HuH-7 (cell line): ENCODE measurements around the gene BSCL2.
"Not testable (repeated sequence)": the region's sequence is repeated elsewhere in the genome, so short reads cannot be mapped to it uniquely, and the experiment has no call there.

Source experiments
- DNase-seq: peaks from one replicate; pipeline ENCODE4 v3.0.0; 2011; ENCODE audit warnings: low spot score

Gene BSCL2

DNA sequence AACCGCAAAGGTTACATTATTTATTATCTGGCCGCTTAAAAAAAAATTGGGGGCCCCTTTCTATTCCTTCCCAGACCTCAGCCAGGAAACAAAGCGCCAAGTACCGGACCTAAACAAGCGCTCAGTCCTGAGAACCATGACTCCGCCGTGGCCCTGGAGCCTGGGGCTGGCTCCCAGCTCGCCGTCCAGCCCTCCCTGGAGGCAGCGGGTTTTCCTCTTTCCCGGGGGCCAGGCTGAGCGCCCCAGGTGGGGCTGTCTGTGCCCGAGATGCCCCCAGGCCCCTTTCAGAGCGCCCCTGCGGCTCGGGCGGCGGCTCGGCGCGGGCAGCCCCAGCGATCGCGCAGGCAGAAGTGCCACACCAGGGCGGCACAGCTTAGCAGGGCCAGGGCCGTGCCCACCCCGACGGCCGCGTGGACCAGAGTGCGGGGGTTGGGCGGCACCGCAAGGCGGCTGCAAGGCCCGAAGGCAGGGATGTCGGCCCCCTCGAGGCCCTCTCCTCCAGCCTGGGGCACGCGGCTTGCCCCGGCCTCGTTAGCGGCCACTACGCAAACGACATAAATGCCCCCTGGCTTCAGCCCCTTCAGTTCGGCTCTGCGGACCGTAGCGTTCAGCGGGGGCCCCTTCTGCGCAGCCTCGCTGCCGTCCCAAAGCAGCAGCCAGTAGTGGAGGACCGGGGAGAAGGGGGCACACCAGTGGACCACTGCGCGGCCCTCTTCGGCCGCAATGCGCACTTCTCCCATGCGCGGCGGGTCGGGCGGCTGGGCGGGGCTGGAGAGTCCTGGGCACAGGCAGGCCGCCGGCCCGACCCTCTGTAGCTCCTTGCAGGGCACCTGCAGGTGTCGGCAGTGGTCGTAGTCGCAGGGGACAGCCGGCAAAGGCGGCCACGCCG, 19.5 kb downstream of the BSCL2 start:
- no peak for DNase-seq

DNA sequence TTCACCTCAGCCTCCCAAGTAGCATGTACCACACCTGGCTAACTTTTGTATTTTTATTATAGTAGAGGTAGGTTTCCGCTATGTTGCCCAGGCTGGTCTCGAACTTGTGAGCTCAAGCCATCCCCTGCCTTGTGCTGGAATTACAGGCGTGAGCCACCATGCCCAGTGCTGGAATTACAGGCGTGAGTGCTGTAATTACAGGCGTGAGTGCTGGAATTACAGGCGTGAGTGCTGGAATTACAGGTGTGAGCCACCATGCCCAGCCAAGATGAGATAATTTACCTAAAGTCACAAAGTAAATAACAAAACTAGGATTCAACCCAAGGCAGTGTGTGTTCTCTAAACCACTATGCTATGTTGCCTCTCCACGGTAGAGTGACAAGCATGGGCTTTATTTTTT, 24.7 kb downstream of the BSCL2 start:
- DNase-seq = no peak

DNA sequence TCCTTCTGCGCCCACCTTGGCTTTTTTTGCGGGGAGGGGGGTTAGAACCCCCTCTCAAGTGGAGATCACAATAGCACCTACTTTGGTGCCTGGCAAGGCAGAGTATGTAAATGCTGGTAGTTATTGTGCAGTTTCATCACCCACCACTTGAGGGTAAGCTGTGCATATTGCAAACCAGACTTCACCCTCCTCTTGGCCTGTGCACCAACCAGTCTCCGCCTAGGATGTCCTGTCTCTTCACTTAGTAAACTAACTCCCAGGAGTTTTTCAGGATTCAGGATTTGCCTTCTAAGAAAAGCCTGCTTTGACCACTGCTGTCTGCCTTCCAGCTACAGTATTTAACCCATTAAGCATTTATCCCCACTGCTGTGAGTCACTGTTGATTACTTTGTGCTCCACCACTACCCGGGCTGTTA, 26.4 kb downstream of the BSCL2 start:
- peak; percentile 89 for DNase-seq

DNA sequence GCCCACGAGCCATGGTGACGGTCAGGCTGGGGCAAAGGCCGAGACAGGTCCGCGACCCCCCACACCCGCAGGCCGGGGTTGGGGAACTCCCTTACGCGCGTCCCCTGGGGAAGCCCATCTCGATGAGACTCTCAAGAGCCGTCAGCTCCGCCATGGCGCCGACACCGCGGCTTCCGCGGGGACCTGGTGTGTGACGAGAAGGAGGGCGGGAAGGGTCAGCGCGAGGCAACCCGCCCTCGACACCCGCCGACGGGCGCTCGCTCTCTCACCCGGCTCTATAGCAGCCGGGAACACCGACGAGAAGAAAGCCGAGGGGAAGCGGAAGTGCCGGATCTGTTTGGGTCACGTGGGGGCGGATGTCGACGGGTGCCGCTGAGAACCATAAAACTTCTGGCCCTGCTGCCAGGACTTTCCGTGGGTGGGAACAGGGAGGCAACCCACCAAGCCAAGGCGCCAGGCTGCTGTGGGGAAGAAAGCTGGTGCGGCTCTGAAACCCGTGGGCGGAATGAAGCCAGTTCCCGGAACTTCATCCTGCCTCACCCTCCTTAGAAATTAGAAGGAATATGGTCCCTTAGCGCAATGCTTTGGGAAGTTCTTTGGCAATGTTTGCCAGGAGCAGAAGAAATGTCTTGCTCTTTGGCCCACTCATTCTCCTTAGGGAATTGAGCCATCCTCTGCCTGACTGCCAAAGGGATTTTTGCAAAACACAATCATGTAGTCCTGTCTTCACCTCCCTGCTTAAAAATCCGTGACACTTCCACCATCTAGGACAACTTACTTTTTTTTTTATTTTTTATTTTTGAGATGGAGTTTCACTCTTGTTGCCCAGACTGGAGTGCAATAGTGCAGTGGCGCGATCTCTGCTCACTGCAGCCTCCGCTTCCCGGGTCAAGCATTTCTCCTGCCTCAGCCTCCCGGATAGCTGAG, 28.2 kb downstream of the BSCL2 start, which contains the start of gene UBXN1:
Gene UBXN1, minus strand, starts transcription at position 304 of the 927 bp plus-strand sequence. Its CDS starts 150 bp downstream, at position 154.
- DNase-seq = peak; percentile 95

- DNase-seq = no peak
Observed at GRCh38 chr11:62678433-62678769, 28.8 kb downstream of the BSCL2 start.

DNA sequence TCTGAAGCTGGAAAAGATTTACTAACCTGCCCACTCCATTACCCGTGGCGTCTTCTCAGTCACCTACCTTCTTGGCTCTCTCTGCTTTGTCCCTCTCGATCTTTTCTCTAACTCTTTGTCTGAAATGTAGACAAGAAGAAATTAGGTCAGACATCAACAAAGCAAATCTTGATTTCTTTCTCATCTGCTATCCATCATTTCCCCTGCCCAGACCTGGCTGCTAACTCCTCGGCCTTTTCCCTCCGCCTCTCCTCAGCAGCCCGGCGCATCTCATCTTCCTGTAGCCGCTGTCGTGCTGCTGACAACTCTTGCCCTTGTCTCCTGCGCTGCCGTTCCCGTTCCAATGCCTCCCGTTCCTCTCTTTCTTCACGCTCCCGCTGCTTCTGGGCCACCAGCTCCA, 29.5 kb downstream of the BSCL2 start:
- no peak for DNase-seq

DNA sequence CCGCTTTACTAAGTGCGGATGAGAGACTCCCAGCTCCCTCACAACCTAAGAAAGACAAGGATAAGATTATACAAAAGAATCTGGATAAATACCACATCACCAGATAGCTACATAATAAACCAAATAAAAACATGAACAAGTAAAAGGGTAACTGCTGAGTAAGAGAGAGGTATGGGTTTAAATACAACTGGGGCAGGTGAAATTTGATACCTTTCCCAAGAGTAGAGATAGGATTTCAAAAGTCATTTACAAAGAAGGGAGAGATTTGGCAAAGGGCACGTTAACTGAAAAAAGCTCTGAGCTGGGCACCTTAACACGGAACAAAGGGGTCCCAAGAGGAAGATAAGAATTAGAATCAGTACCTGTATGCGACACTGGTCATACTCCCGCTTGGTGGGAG, 30.1 kb downstream of the BSCL2 start:
- no peak for DNase-seq

- DNase-seq = no peak
Observed at GRCh38 chr11:62676698-62677097, 30.5 kb downstream of the BSCL2 start.

DNA sequence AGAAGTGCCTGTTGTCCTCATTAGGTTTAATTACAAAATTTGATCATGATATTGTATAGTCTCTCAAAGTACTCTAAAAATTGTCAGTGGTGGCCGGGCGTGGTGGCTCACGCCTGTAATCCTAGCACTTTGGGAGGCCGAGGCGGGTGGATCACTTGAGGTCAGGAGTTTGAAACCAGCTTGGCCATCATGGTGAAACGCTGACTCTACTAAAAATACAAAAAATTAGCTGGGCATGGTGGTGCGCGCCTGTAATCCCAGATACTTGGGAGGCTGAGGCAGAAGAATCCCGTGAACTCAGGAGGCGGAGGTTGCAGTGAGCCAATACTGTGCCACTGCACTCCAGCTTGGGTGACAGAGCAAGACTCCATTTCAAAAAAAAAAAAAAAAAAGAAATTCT, 31.8 kb downstream of the BSCL2 start:
- not testable (repeated sequence) for DNase-seq

- DNase-seq = no peak
Observed at GRCh38 chr11:62673196-62673525, 34.1 kb downstream of the BSCL2 start.

GRCh38 chr11:62671608-62672389, 35.4 kb downstream of the BSCL2 start, which contains the start of the genes LBHD1 and UQCC3:
Gene LBHD1, minus strand, starts transcription at chr11:62672267. Its CDS starts 2,236 bp downstream, at chr11:62670031.
Gene UQCC3, plus strand, starts transcription at chr11:62671673. Its CDS starts 73 bp downstream, at chr11:62671746.
- peak; percentile 80 for DNase-seq

DNA sequence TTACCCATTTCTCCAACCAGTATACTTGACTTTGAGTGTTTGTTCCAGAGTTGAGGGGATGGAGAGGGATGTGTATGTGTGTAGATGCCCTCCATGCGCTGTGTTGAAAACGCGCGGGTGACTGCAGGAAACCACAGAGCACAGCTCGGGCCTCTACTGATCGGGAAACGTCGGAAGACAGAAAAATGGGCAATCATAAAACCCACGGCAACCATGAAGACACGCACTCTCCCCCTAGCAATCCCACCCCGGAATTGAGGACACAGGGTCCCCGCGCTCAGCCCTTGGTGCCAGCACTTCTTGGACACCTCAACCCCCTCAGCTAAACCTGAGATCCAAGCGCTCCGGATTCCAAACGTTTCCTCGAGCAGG, 36.0 kb downstream of the BSCL2 start:
- no peak for DNase-seq

- DNase-seq = no peak
Observed at GRCh38 chr11:62669420-62670161, 37.6 kb downstream of the BSCL2 start.

GRCh38 chr11:62667460-62667859, 39.8 kb downstream of the BSCL2 start:
- no peak for DNase-seq

- DNase-seq = no peak
Observed at GRCh38 chr11:62666259-62666926, 40.8 kb downstream of the BSCL2 start.

GRCh38 chr11:62665599-62666258, 41.5 kb downstream of the BSCL2 start:
- no peak for DNase-seq

GRCh38 chr11:62665075-62665598, 42.1 kb downstream of the BSCL2 start, which contains the start of the genes C11orf98 and CSKMT:
Gene C11orf98, minus strand, starts transcription at chr11:62665210. Its CDS starts 41 bp downstream, at chr11:62665169.
Gene CSKMT, plus strand, starts transcription at chr11:62665312. Its CDS starts 568 bp downstream, at chr11:62665880.
- DNase-seq = peak; percentile 92

DNA sequence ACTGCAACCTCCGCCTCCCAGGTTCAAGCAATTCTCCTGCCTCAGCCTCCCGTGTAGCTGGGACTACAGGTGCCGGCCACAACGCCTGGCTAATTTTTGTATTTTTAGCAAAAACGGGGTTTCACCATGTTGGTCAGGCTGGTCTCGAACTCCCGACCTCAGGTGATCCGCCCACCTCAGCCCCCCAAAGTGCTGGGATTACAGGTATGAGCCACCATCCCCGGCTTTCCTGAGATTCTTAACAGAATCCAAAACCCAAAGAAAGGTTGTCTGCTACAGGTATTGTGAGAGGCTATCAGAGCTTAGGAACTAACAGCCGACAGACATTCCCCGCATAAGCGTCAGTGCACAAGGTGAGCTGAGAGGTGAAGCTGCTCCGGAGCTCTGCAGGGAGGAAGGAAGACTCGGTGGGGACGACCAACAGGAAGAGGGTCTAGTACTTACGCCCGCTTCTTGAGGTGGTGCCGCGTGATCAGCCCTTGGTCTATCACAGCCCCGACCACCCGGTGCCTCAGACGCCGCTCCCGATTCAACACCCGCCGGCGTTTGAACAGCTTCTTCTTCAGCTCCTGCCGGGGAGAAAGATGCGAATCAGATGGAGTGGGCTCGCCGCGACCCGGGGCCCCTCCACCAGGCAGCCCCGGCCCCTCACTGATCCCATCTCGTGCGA, 42.7 kb downstream of the BSCL2 start:
- DNase-seq = peak; percentile 58

DNA sequence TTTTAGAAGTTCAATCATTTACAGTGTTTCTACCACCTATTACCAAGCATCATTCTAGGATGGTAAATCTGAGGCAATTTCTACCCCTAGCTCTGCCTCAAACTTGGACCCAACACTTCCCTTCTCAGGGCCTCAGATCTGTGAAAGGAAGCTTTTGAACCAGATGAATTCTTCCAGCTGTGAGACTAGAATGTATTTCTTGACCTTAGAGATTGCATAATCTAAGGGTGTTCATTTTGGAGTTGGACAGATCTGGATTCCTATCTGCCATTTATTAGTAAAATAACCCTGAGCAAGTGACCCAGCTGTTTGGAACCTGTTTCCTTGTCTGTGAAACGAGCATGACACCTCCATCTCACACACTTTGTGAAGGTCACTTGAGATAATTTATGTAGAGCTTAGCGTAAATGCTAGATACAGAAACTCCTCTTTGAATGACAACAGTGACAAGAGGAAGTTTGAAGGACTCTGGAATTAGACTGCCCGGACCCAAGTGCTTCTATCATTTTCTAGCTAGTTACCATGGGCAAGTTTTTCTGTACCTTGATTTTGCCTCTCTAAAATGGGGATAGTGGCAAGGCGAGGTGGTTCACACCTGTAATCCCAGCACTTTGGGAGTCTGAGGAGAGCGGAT, 50.3 kb downstream of the BSCL2 start:
- DNase-seq = no peak
